ENCODE results near the gene JPH2.
A peak's percentile ranks its signal among the peaks of the same experiment; 100 is the strongest.
"Not testable (repeated sequence)": the region's sequence is repeated elsewhere in the genome, so short reads cannot be mapped to it uniquely, and the experiment has no call there.

The JPH2 gene

GRCh38 chr20:44191640-44192039, 4.7 kb upstream of the JPH2 start:
- peaks cover 26% of the 10 kb centered on the region for H3K79me1 ChIP-seq (ENCODE audit: low read length)
- H3K79me2 ChIP-seq (ENCODE audit: control insufficient read depth, insufficient read depth, low read length, poor library complexity) = peaks cover 12% of the 10 kb centered on the region
- H3K4me2 ChIP-seq (ENCODE audit: low read length); H3K18ac ChIP-seq (ENCODE audit: low read length); H4K91ac ChIP-seq (ENCODE audit: low read depth, low read length); DNase-seq; H3K9me3 ChIP-seq (ENCODE audit: insufficient read depth, low read depth, low read length); H3K27ac ChIP-seq (ENCODE audit: low read depth, low read length); H3K4me3 ChIP-seq (ENCODE audit: low read depth, low read length); H3K27me3 ChIP-seq (ENCODE audit: insufficient read depth, low read length); H2AFZ ChIP-seq (ENCODE audit: insufficient read depth, low read length, poor library complexity); H3K4ac ChIP-seq (ENCODE audit: low read depth, low read length); H2BK120ac ChIP-seq (ENCODE audit: insufficient read depth, low read length, poor library complexity); H3K23ac ChIP-seq (ENCODE audit: low read length); H3K9ac ChIP-seq (ENCODE audit: low read length); H2BK5ac ChIP-seq (ENCODE audit: low read depth, low read length, poor library complexity); H3K36me3 ChIP-seq (ENCODE audit: control insufficient read depth in 1 of 2, insufficient read depth in 2 of 2, low read length in 2 of 2); H2AK5ac ChIP-seq (ENCODE audit: low read length); H3K14ac ChIP-seq (ENCODE audit: low read length); H2BK12ac ChIP-seq (ENCODE audit: low read length); H4K8ac ChIP-seq (ENCODE audit: low read depth, low read length); H4K12ac ChIP-seq (ENCODE audit: low read depth, low read length): not testable (repeated sequence)
- peaks cover 11 to 17% of the 10 kb centered on the region in 2 experiments for H3K4me1 ChIP-seq (ENCODE audit: control insufficient read depth in 1 of 2, insufficient read depth in 2 of 2, low read length in 2 of 2)
- no CpG with 5 or more reads among the region's 5 CpGs for WGBS (ENCODE audit: extremely low coverage, insufficient coverage, insufficient read length)

GRCh38 chr20:44190197-44190852, 3.3 kb upstream of the JPH2 start:
- WGBS (ENCODE audit: extremely low coverage, insufficient coverage, insufficient read length) = no CpG with 5 or more reads among the region's 15 CpGs
- H3K9me3 ChIP-seq (ENCODE audit: insufficient read depth, low read depth, low read length); H2AFZ ChIP-seq (ENCODE audit: insufficient read depth, low read length, poor library complexity); H2BK5ac ChIP-seq (ENCODE audit: low read depth, low read length, poor library complexity); H4K12ac ChIP-seq (ENCODE audit: low read depth, low read length); H3K4ac ChIP-seq (ENCODE audit: low read depth, low read length); H3K14ac ChIP-seq (ENCODE audit: low read length); H3K27ac ChIP-seq (ENCODE audit: low read depth, low read length); H3K36me3 ChIP-seq (ENCODE audit: control insufficient read depth in 1 of 2, insufficient read depth in 2 of 2, low read length in 2 of 2); H4K8ac ChIP-seq (ENCODE audit: low read depth, low read length); H3K18ac ChIP-seq (ENCODE audit: low read length); H3K27me3 ChIP-seq (ENCODE audit: insufficient read depth, low read length); H3K23ac ChIP-seq (ENCODE audit: low read length); H4K91ac ChIP-seq (ENCODE audit: low read depth, low read length); H2AK5ac ChIP-seq (ENCODE audit: low read length); H3K9ac ChIP-seq (ENCODE audit: low read length); H2BK120ac ChIP-seq (ENCODE audit: insufficient read depth, low read length, poor library complexity); H3K4me3 ChIP-seq (ENCODE audit: low read depth, low read length); H2BK12ac ChIP-seq (ENCODE audit: low read length); H3K4me2 ChIP-seq (ENCODE audit: low read length): not testable (repeated sequence)
- H3K79me2 ChIP-seq (ENCODE audit: control insufficient read depth, insufficient read depth, low read length, poor library complexity) = peaks cover 16% of the 10 kb centered on the region
- peak; percentile 89 to 98 for DNase-seq
- peaks cover 13 to 27% of the 10 kb centered on the region in 2 experiments for H3K4me1 ChIP-seq (ENCODE audit: control insufficient read depth in 1 of 2, insufficient read depth in 2 of 2, low read length in 2 of 2)
- H3K79me1 ChIP-seq (ENCODE audit: low read length) = peaks cover 33% of the 10 kb centered on the region

GRCh38 chr20:44188752-44189151, 1.8 kb upstream of the JPH2 start:
- H3K27me3 ChIP-seq (ENCODE audit: insufficient read depth, low read length) = no peaks in the 10 kb centered on the region
- H3K4ac ChIP-seq (ENCODE audit: low read depth, low read length) = peak overlapping the region; percentile 9
- peak overlapping the region; percentile 94 for H2BK5ac ChIP-seq (ENCODE audit: low read depth, low read length, poor library complexity)
- peak overlapping the region; percentile 10 for H4K12ac ChIP-seq (ENCODE audit: low read depth, low read length)
- peak overlapping the region; percentile 59 for H4K8ac ChIP-seq (ENCODE audit: low read depth, low read length)
- H2BK12ac ChIP-seq (ENCODE audit: low read length) = peak overlapping the region; percentile 70
- H3K14ac ChIP-seq (ENCODE audit: low read length) = peak overlapping the region; percentile 63
- H3K27ac ChIP-seq (ENCODE audit: low read depth, low read length) = peak overlapping the region; percentile 99
- peak overlapping the region; percentile 92 for H4K91ac ChIP-seq (ENCODE audit: low read depth, low read length)
- H3K23ac ChIP-seq (ENCODE audit: low read length) = no peak overlapping the region
- peaks cover 19% of the 10 kb centered on the region for H3K79me2 ChIP-seq (ENCODE audit: control insufficient read depth, insufficient read depth, low read length, poor library complexity)
- H3K4me3 ChIP-seq (ENCODE audit: low read depth, low read length) = no peak overlapping the region
- no peak overlapping the region for H3K9ac ChIP-seq (ENCODE audit: low read length)
- H2AK5ac ChIP-seq (ENCODE audit: low read length) = peak overlapping the region; percentile 17
- H2AFZ ChIP-seq (ENCODE audit: insufficient read depth, low read length, poor library complexity) = no peak overlapping the region
- peak; percentile 30 to 59 for DNase-seq
- H3K18ac ChIP-seq (ENCODE audit: low read length) = peak overlapping the region; percentile 24
- no peaks in the 10 kb centered on the region for H3K9me3 ChIP-seq (ENCODE audit: insufficient read depth, low read depth, low read length)
- H3K4me2 ChIP-seq (ENCODE audit: low read length) = no peak overlapping the region
- no peaks in the 10 kb centered on the region for H3K36me3 ChIP-seq (ENCODE audit: control insufficient read depth in 1 of 2, insufficient read depth in 2 of 2, low read length in 2 of 2)
- H2BK120ac ChIP-seq (ENCODE audit: insufficient read depth, low read length, poor library complexity) = peak overlapping the region; percentile 91
- peaks cover 13 to 32% of the 10 kb centered on the region in 2 experiments for H3K4me1 ChIP-seq (ENCODE audit: control insufficient read depth in 1 of 2, insufficient read depth in 2 of 2, low read length in 2 of 2)
- WGBS (ENCODE audit: extremely low coverage, insufficient coverage, insufficient read length) = no CpG with 5 or more reads among the region's 6 CpGs
- H3K79me1 ChIP-seq (ENCODE audit: low read length) = peaks cover 36% of the 10 kb centered on the region

- DNase-seq = no peak
- WGBS (ENCODE audit: extremely low coverage, insufficient coverage, insufficient read length) = no CpG with 5 or more reads among the region's 8 CpGs
- Histone ChIP-seq H3K4me3 (ENCODE audit: low read depth, low read length) (no peak overlapping the region), H3K4ac (ENCODE audit: low read depth, low read length) (peak overlapping the region; percentile 76), H3K18ac (ENCODE audit: low read length) (peak overlapping the region; percentile 82), H3K4me1 (ENCODE audit: control insufficient read depth in 1 of 2, insufficient read depth in 2 of 2, low read length in 2 of 2) (peaks cover 18 to 39% of the 10 kb centered on the region in 2 experiments), H3K4me2 (ENCODE audit: low read length) (peak overlapping the region; percentile 69), H3K27ac (ENCODE audit: low read depth, low read length) (peak overlapping the region; percentile 99), H3K23ac (ENCODE audit: low read length) (no peak overlapping the region), H3K79me2 (ENCODE audit: control insufficient read depth, insufficient read depth, low read length, poor library complexity) (peaks cover 19% of the 10 kb centered on the region), H3K14ac (ENCODE audit: low read length) (peak overlapping the region; percentile 71), H2BK5ac (ENCODE audit: low read depth, low read length, poor library complexity) (peak overlapping the region; percentile 94), H2AK5ac (ENCODE audit: low read length) (peak overlapping the region; percentile 32), H3K9ac (ENCODE audit: low read length) (peak overlapping the region; percentile 66), H2BK120ac (ENCODE audit: insufficient read depth, low read length, poor library complexity) (peak overlapping the region; percentile 91), H2AFZ (ENCODE audit: insufficient read depth, low read length, poor library complexity) (peak overlapping the region; percentile 46), H3K36me3 (ENCODE audit: control insufficient read depth in 1 of 2, insufficient read depth in 2 of 2, low read length in 2 of 2) (no peaks in the 10 kb centered on the region), H3K27me3 (ENCODE audit: insufficient read depth, low read length) (no peaks in the 10 kb centered on the region), H3K9me3 (ENCODE audit: insufficient read depth, low read depth, low read length) (no peaks in the 10 kb centered on the region), H4K91ac (ENCODE audit: low read depth, low read length) (peak overlapping the region; percentile 92), H4K8ac (ENCODE audit: low read depth, low read length) (peak overlapping the region; percentile 71), H3K79me1 (ENCODE audit: low read length) (peaks cover 40% of the 10 kb centered on the region), H4K12ac (ENCODE audit: low read depth, low read length) (peak overlapping the region; percentile 38), H2BK12ac (ENCODE audit: low read length) (peak overlapping the region; percentile 93)
Measured at GRCh38 chr20:44187772-44188709, 1.1 kb upstream of the JPH2 start.

Measured in trophoblast cell (in vitro differentiated cells and primary cell).